Activated CD8-positive, alpha-beta memory T cell treated with anti-CD3 and anti-CD28 coated beads for 36 hours (primary cell): ENCODE results near the gene NCOA1. TPM values are rescaled to one million over a fixed set of nuclear protein-coding genes. Genes with fewer than 3 reads are reported as not detected.

ENCODE experiments used
- CTCF ChIA-PET: fragments of 350-600 bp; sonication (Branson Sonifier 250); formaldehyde crosslinking; loops from one replicate; lab custom pipeline; 2021; ENCODE audit warnings: antibody characterized with exemption; lab: Charles Lee
- POLR2A ChIA-PET: fragments of 350-600 bp; sonication (Branson Sonifier 250); formaldehyde crosslinking; loops from one replicate; lab custom pipeline; 2021; ENCODE audit warnings: antibody characterized with exemption; lab: Charles Lee
- total RNA-seq, 2 experiments: library from RNA; stranded (reverse); gene quantifications; one replicate each; pipeline ENCODE4 v1.2.3, GENCODE V29; 2021

The NCOA1 gene
- total RNA-seq, 2 experiments from 2014 or later = 28.6 to 28.9 TPM

- ChIA-PET CTCF (no interaction called here), POLR2A (no interaction called here)
Observed at GRCh38 chr2:24731040-24731439, 240.0 kb downstream of the NCOA1 start.

- ChIA-PET CTCF (no interaction called here), POLR2A (no interaction called here)
Observed at GRCh38 chr2:24731923-24732322, 240.9 kb downstream of the NCOA1 start.

GRCh38 chr2:24734741-24735140, 243.7 kb downstream of the NCOA1 start:
- CTCF ChIA-PET = interaction anchor here (1.4 kb wide), 1 partner anchor 325 kb away, joined by 3 read pairs; no protein-coding TSS in a partner anchor
- POLR2A ChIA-PET = interaction anchor here (0.7 kb wide), 1 partner anchor 92 kb away, joined by 3 read pairs; no protein-coding TSS in a partner anchor

- POLR2A ChIA-PET = no interaction called here
- CTCF ChIA-PET = no interaction called here
Observed at GRCh38 chr2:24739354-24740025, 248.4 kb downstream of the NCOA1 start.

GRCh38 chr2:24740142-24740541, 249.1 kb downstream of the NCOA1 start:
- POLR2A ChIA-PET = no interaction called here
- CTCF ChIA-PET = no interaction called here

GRCh38 chr2:24742730-24743129, 251.7 kb downstream of the NCOA1 start:
- ChIA-PET CTCF (no interaction called here), POLR2A (no interaction called here)

- CTCF ChIA-PET = no interaction called here
- POLR2A ChIA-PET = no interaction called here
Observed at GRCh38 chr2:24743924-24744323, 252.9 kb downstream of the NCOA1 start.

GRCh38 chr2:24744356-24744755, 253.3 kb downstream of the NCOA1 start:
- ChIA-PET CTCF (interaction anchor here (0.7 kb wide), 1 partner anchor 47 kb away, joined by 3 read pairs; no protein-coding TSS in a partner anchor), POLR2A (no interaction called here)

GRCh38 chr2:24745825-24746224, 254.8 kb downstream of the NCOA1 start:
- ChIA-PET POLR2A (interaction anchor here (0.5 kb wide), 1 partner anchor 65 kb away, joined by 3 read pairs; no protein-coding TSS in a partner anchor), CTCF (no interaction called here)

GRCh38 chr2:24747299-24747698, 256.2 kb downstream of the NCOA1 start:
- ChIA-PET CTCF (interaction anchor here (0.7 kb wide), 2 partner anchors 31 to 574 kb away, joined by 3 to 6 read pairs; no protein-coding TSS in a partner anchor), POLR2A (no interaction called here)

- ChIA-PET POLR2A (no interaction called here), CTCF (no interaction called here)
Observed at GRCh38 chr2:24749069-24749691, 258.1 kb downstream of the NCOA1 start.

GRCh38 chr2:24754985-24755705, 264.1 kb downstream of the NCOA1 start:
- CTCF ChIA-PET = no interaction called here

GRCh38 chr2:24756789-24757188, 265.7 kb downstream of the NCOA1 start:
- ChIA-PET CTCF (no interaction called here), POLR2A (no interaction called here)

More at GRCh38 chr2:24754985-24755705, 264.1 kb downstream of the NCOA1 start:
- POLR2A ChIA-PET = no interaction called here

- CTCF ChIA-PET = no interaction called here
- POLR2A ChIA-PET = no interaction called here
Observed at GRCh38 chr2:24761866-24762265, 270.8 kb downstream of the NCOA1 start.

GRCh38 chr2:24762518-24762917, 271.5 kb downstream of the NCOA1 start:
- ChIA-PET POLR2A (no interaction called here), CTCF (no interaction called here)

- POLR2A ChIA-PET = no interaction called here
Observed at GRCh38 chr2:24763843-24764242, 272.8 kb downstream of the NCOA1 start.

GRCh38 chr2:24766609-24767008, 275.6 kb downstream of the NCOA1 start:
- POLR2A ChIA-PET = no interaction called here
- CTCF ChIA-PET = no interaction called here

More at GRCh38 chr2:24763843-24764242, 272.8 kb downstream of the NCOA1 start:
- CTCF ChIA-PET = no interaction called here

GRCh38 chr2:24768013-24768412, 277.0 kb downstream of the NCOA1 start:
- CTCF ChIA-PET = interaction anchor here (0.7 kb wide), 1 partner anchor 313 kb away, joined by 5 read pairs; no protein-coding TSS in a partner anchor

GRCh38 chr2:24768601-24769000, 277.5 kb downstream of the NCOA1 start:
- CTCF ChIA-PET = interaction anchor here (0.7 kb wide), 1 partner anchor 314 kb away, joined by 5 read pairs; no protein-coding TSS in a partner anchor
- POLR2A ChIA-PET = no interaction called here

More at GRCh38 chr2:24768013-24768412, 277.0 kb downstream of the NCOA1 start:
- POLR2A ChIA-PET = no interaction called here

GRCh38 chr2:24771061-24771460, 280.0 kb downstream of the NCOA1 start:
- ChIA-PET POLR2A (no interaction called here), CTCF (no interaction called here)
